AML-193 (cell line): ENCODE data around the gene MRPS18A.

Experiments
- DNase-seq, 2 experiments: peaks; one replicate each; lab custom pipeline; 2025; lab: John Stamatoyannopoulos, UW

Gene MRPS18A

GRCh38 chr6:43687437-43688347 lies at the start of gene MRPS18A:
Gene MRPS18A, minus strand, starts transcription at chr6:43687791. Its CDS starts 12 bp downstream, at chr6:43687779.
- DNase-seq, result peak; percentile 79 to 86

DNA sequence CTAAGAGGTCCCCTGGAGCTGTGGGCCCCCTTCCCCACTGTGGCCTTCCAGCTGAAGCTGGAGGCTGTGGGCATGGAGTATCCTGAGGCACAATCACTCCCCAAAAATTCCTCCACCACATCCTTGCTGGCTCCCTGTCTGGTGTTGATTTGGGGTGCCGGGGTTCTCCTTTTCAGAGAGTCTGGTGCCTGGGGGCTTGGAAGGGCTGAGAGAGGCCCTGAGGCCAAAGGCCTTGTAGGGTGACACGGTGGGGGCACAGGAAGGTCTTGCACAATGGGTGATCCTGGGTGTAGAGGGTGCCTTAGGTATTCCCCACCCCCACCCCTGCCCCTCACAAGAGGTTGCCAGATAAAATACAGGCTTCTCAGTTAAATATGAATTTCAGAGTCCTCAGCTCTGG lies 49.3 kb upstream of the MRPS18A start:
- no peak for DNase-seq

DNA sequence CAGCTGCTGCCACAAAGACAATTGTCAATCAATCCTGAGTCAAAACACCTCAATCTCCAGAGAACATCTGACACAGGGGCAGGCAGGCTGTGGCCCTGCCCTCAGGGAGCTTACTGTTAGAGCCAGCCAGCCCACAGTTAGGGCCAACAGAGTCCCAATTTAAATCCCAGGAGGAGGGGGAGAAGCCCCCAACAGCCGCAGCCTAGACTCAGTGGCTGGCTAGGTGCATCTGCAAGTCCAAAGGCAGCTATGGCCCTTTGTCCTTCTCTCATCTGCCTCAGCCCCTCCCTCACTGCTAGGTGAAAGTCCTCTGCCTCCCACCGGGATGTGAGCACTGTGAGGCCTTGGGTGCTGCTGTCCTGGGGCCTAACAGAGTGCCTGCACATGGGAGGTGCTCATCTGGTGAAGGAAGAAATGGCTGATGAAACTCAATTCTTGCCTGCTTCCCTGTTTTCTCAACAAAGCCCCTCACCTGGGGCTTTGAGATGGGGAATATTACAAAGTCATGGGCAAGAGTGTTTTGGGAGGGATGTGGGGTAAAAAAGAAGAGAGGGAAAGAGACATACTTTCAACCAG lies 48.7 kb upstream of the MRPS18A start:
- DNase-seq, result no peak

DNA sequence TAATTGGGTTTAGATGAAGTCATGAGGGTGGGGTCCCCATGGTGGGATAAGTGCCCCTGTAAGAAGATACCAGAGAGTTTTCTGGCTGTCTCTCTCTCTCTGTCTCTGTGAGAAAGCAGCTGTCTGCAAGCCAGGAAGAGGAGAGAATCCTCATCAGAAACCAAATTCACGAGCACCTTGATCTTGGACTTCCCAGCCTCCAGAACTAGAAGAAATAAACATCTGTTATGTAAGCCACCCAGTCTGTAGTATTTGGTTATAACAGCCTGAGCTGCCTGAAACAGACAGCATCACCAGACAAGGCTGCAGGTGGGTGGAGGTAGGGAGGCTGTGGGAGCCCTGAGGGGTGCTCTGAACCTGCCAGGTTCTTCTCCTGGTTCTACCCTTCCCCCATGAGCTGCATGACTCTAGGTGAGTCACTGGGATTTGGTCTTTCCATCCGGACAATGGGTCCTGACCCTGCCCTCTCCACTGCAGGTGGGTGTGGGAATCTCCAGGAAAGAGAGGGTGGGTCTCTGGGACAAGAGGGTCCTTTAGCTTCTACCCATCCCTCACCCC lies 48.1 kb upstream of the MRPS18A start:
- no peak for DNase-seq

- no peak for DNase-seq
These were observed 46.7 kb upstream of the MRPS18A start for GRCh38 chr6:43734294-43734665.

- DNase-seq, result no peak
These were observed 46.1 kb upstream of the MRPS18A start for GRCh38 chr6:43733471-43734293.

GRCh38 chr6:43730634-43731033 lies 43.0 kb upstream of the MRPS18A start:
- DNase-seq, result no peak

- DNase-seq, result no peak
These were observed 41.9 kb upstream of the MRPS18A start for GRCh38 chr6:43729537-43729936.

- no peak for DNase-seq
These were observed 41.0 kb upstream of the MRPS18A start for GRCh38 chr6:43728586-43728985.

DNA sequence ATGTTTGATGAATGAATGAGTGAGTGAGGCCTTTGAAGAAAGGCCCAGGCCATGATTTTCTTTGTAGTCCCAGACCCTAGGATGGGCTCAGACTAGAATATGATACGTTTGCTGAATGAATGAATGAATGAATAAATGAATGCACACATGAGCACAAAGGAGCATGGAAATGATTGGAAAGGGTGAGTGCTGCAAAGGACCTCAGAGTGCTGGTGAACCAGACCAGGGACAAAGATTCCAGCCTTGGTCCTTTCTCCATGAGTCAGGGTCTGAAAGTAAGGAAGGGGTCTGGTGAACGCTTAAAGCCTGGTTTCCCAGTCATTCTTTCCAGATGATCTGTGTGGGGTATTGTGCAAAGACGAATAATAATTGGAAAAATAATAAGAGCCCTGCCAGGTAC lies 40.0 kb upstream of the MRPS18A start:
- no peak for DNase-seq

DNA sequence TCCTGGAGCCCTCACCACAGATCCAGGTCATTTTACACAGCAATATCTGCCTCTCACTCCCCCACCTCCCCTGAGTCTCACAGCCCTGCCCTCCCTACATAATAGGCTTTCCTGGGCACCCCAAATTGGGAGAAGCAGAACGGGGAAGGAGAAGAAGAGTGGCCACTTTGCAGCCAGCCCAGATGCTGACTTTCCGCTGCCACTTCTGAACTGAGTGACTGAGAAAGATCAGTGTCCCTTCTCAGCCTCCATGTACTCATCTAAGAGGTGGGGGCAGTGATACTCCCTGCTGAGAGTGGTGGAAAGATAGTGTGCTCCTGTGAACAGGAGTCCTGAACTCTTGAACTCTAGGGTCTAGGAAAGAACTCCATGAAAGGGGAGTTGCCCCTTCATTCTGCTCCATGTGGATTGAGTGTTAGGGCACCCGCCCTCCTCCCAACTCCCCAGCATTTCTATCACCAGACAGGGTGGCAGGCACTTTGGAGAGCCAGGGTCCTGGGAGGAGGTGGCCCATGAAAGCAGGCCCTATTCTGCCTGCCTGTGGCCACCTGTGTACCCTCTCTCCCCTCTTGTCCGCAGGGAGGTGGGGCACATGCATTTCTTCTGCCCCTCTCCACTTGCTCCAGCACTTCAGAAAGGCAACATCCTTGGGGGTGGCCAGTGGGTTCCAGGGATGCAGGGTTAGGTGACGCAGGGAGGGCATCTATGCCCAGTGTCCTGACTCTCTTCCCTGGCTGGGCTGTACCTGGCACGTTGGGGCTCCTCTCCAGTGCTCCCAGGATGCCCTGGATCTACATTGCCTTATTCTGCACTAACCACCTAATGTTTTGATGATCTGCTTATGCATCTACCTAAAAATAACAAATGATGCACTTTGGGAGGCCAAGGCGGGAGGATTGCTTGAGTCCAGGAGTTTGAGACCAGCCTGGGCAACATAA lies 38.3 kb upstream of the MRPS18A start:
- DNase-seq, result peak in 1 of 2 experiments; percentile 23

DNA sequence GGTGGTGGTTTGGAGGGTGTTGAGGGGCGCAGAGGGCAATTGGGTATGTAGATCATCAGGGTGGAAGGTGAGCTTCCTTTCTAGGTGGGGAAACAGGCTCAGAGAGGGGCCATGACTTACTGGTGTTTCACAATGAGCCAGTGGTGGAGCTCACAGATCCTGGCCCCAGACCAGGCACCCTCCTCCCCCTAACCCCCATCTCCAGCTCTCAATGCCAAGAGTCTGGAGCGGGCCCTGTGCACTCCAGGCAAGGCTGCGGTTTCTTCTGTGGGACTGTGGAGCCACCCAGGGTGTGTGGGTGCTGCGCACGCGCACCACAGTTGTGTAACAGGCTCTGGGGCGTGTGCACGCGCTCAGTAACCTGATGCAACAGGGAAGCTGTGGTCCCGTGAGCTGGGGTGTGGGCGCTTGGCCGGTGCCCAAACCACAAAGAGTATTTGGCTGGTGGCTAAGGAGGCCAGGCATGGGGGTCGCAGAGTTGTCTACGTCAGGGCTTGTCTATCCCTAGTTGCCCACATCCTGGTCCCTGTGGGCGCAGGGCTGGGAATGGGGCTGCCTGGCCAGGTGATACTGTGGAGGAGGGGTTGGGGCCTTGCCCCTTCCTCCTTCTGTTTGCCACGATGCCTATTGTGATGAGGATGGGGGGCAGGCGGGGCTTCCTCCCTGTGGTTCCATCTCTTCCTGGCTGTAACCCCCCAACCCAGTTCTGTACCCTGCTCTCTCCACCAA lies 37.5 kb upstream of the MRPS18A start:
- DNase-seq, result peak; percentile 99

DNA sequence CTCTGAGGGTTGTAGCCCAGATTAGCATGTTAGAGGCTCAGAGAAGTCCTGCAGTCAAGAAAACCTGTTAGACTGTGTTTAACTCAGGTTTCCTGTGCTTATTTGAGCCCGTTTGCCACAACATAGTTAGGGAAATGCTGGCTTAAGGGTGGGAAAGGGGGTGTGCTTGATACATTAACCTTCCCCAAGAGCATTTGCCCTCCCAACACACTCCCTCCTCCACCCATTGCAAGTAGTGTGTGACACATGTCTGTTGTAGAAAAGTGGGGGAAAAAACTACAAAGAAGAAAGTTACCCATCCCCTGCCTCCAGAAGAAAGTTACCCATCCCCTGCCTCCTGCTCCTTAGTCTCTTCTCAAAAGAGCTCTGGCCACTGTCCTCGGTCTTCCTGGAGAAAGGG lies 36.8 kb upstream of the MRPS18A start:
- DNase-seq, result no peak

- DNase-seq, result peak; percentile 74 to 82
These were observed 36.2 kb upstream of the MRPS18A start for GRCh38 chr6:43723737-43724295.

GRCh38 chr6:43722920-43723545 lies 35.4 kb upstream of the MRPS18A start:
- peak; percentile 31 to 39 for DNase-seq

DNA sequence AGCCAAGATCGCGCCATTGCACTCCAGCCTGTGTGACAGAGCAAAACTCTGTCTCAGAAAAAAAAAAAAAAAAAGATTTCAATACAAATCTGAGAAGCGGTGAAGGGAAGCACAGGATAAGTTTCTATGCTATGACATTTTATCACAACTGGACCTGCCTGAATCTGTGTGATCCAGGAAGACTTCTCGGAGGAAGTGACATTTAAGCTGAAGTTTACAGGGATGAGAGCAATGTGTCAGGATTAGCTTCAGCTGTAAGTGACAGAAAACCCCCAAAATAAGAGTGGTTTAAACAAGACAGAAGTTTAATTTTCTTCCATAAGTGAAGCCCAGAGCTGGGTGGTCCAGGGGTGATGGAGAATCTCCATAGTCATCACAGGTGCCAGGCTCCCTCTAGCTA lies 33.4 kb upstream of the MRPS18A start:
- no peak for DNase-seq

DNA sequence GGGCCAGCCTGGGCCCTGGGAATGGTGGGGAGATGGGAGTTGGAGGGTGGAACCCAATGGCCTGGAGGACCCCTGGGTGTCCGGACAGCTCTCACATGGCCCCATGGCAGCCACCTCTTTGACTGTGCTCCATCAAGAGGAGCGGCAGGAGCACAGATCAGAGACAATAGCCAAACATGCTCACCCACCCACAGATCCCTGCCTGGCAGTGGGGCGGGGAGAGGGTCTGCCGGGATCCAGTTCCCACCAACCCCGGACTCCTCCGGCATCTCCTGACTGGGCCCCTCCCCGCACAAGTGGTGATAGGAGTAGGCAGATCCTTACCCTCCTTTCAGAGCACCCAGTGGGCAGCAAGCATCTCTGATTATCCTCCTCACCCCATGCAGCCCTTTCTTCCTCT lies 31.9 kb upstream of the MRPS18A start:
- no peak for DNase-seq

- no peak for DNase-seq
These were observed 31.0 kb upstream of the MRPS18A start for GRCh38 chr6:43718387-43719105.

DNA sequence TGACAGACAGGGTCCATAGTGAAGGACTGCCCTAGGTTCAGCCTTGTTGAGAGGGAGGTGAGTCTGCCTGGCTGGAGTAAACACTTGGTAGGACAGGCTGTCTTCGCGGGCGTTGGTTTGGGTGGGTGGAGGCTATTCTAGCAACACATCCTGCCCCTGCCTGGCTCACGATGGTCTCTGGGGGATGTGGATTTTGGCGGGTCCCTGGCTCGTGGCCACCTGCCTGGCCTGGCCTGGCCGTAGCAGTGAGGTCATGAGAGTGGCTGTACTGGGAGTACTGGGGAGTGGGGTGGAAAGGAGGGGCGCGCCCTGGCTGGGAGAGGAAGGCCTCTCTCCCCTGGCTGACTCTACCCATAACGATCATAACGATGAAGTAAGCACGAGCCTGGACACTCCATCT lies 30.2 kb upstream of the MRPS18A start:
- DNase-seq, result no peak
